ENCODE measurements around the gene SPOCK2.
"Not testable (repeated sequence)": the region's sequence is repeated elsewhere in the genome, so short reads cannot be mapped to it uniquely, and the experiment has no call there.

The SPOCK2 gene, protein sequence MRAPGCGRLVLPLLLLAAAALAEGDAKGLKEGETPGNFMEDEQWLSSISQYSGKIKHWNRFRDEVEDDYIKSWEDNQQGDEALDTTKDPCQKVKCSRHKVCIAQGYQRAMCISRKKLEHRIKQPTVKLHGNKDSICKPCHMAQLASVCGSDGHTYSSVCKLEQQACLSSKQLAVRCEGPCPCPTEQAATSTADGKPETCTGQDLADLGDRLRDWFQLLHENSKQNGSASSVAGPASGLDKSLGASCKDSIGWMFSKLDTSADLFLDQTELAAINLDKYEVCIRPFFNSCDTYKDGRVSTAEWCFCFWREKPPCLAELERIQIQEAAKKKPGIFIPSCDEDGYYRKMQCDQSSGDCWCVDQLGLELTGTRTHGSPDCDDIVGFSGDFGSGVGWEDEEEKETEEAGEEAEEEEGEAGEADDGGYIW

DNA sequence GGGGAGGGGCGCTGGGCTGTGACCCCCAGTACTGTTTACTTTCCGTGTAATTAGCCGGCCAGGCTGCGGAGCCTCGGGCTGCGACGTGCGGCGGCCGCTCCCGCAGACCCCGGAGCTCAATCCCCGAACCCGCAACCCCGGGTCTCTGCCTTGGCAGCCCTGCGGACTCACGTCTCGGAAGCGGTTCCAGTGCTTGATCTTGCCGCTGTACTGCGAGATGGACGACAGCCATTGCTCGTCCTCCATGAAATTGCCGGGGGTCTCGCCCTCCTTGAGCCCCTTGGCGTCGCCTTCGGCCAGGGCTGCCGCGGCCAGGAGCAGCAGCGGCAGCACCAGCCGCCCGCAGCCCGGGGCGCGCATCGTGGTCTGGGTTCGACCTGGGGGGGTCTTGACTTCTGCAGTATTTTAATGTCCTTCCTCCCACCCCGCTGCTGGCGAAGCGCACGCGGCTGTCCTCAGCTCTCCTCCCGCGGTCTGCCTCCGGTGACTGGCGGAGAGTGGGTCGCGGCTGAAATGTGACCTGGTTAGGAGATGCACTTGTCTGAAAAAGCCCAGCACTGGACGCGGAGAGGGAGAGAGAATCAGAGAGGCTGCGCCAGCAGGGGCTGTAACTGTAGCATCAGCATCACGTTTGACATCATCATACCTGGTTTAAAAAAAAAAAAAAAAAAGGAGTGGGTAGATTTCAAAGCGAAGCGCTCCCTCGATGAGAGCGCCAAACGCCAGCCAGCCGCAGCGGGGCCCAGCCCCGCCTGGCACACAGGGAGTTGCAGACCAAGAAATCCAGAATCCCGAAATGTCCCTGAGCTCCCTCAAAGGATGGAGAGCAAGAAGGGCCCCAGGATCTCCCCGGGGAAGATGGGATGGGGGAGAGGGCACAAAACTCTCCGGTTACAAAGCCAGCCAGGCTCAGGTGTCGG is at the start of gene SPOCK2:
TSS of gene SPOCK2 (minus strand) at position 583 of the 920 bp plus-strand sequence. CDS start at position 360, 223 bp downstream.
- DNase-seq (ENCODE audit: low read depth in 1 of 2, low spot score in 1 of 2) = peak; percentile 45 to 46

DNA sequence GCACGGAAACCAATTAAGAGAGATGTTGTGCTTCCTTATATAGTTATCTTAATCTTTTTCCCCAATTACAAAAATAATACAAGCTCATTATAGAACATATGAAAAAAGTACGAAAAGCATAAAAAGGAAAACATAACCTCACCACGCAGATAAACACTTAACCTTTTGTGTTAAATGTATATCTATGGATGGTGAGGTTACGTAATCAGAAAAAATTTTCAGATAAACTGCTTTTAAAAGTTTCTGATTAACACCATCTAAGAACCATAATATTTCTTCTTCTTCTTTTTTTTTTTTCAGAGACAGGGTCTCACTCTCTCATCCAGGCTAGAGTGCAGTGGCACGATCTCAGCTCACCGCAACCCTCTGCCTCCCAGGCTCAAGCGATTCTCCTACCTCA is 49.2 kb upstream of the SPOCK2 start:
- no peak for DNase-seq (ENCODE audit: low read depth in 1 of 2, low spot score in 1 of 2)

DNA sequence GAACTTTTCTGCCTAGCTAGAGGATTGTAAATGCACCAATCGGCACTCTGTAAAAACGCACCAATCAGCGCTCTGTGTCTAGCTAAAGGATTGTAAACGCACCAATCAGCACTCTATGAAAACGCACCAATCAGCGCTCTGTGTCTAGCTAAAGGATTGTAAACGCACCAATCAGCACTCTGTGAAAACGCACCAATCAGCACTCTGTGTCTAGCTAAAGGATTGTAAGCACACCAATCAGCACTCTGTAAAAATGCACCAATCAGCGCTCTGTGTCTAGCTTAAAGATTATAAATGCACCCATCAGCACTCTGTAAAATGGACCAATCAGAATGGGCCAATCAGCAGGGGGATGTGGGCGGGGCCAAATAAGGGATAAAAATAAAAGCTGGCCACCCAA is 47.9 kb upstream of the SPOCK2 start:
- DNase-seq (ENCODE audit: low read depth in 1 of 2, low spot score in 1 of 2) = not testable (repeated sequence)

DNA sequence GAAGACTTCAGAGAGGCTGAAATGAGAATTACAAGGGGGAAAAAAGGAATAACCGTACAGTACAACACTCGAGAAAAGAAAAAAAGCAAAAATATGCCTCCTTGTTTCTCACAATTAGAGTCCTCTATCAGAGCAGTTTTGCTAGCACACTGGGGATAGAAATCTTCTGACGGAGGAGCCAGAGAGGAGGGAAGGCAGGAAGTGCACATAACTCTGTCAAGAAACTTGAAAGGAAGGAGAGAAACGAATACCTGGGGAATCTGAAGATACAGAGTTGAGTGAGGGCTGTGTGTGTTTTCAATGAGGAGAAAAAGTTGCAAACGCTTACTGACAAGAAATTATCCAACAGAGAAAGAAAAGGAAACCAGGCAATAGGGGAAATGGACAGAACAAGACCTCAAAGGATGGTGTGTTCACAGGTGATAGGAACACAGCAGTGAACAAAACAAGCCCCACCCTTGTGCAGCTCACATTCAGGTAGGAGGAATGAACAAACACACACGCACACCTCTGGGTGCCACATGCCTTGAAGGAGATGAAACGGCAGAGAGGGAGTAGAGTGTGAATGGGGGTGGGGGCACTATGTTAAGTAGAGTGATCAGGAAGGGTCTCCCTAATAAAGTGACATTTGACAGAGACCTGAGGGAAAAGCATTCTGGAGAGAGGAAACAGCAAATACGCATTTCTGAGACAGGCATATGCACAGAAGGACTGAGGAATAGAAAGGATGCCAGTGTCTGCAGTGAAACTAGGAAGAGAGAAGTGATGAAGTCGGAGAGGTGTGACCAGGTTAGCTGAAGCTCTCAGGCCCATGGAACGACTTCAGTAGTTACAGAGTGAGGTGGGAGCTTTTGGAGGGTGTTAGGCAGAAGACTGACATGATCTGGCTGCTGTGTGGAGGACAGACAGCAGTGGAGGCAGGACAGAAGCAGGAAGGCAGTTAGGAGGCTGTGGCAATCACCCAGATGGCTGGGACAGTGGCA is 46.7 kb upstream of the SPOCK2 start:
- no peak for DNase-seq (ENCODE audit: low read depth in 1 of 2, low spot score in 1 of 2)

DNA sequence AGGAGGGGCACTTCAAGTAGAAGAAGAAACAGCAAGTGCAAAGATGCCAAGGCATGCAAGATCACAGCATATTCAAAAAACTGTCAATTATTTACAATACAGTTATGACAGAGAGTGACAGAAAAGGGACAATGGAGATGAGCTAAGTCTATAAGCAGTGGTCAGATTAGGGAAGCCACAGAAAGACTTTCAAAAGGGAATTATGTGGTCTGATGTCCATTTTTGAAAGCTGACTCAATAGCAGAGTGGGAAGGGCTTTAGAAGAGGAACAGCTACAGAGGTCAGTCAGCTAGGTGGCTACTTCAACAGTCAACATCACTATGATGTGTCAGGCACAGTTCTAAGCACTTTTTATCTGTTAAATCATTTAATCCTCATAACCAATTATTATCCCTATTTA is 45.2 kb upstream of the SPOCK2 start:
- DNase-seq (ENCODE audit: low read depth in 1 of 2, low spot score in 1 of 2) = no peak

DNA sequence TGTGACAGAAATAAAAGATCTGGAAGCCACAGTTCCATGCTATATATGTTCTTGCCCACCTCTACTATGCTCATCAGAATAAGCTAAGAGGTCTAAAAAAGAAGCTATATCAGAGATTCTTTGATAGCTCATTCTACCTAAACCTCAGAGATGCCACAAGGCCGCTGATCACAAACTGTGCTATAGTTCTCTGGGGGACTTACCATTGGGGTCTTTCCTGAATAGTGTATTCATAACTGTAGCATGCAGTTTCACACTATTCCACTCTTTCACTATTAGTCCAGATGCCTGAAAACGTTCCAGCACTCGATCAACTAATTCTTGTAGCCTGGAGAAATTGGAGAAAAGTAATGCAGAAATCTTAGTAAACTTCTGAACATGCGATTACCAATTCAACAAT is 44.5 kb upstream of the SPOCK2 start:
- no peak for DNase-seq (ENCODE audit: low read depth in 1 of 2, low spot score in 1 of 2)

DNA sequence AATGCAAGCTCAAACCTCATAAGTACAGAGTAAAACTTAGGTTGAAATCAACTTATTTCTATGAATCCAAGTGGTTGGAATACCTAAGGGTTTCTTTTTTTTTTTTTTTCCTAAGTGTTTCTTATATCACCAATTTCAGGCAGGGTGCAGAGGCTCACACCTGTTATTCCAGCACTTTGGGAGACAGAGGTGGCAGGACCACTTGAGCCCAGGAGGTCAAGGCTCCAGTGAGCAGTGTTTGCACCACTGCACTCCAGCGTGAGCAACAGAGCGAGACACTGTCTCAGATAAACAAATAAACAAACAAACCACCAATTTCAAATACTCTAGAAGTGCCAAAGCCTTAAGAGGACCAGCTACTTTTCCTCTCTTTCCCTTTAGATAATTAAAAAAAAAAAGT is 39.2 kb upstream of the SPOCK2 start:
- no peak for DNase-seq (ENCODE audit: low read depth in 1 of 2, low spot score in 1 of 2)

DNA sequence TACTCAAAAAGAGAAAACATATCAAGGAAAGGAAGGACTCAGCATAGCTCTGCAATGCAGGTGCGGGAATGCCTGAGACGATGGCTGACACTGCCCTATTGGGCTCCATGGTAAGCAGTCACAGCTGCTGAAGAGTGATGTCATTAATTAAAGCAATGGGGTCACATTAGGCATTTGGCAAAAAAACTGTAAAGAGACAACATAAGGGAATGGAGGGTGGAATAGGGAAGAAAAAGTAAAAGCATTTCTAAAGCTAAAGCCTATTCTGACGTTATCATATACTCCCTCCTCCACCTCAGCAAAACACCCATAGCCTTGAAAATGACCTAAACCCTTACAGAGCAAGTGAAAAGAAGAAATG is 38.5 kb upstream of the SPOCK2 start:
- no peak for DNase-seq (ENCODE audit: low read depth in 1 of 2, low spot score in 1 of 2)

DNA sequence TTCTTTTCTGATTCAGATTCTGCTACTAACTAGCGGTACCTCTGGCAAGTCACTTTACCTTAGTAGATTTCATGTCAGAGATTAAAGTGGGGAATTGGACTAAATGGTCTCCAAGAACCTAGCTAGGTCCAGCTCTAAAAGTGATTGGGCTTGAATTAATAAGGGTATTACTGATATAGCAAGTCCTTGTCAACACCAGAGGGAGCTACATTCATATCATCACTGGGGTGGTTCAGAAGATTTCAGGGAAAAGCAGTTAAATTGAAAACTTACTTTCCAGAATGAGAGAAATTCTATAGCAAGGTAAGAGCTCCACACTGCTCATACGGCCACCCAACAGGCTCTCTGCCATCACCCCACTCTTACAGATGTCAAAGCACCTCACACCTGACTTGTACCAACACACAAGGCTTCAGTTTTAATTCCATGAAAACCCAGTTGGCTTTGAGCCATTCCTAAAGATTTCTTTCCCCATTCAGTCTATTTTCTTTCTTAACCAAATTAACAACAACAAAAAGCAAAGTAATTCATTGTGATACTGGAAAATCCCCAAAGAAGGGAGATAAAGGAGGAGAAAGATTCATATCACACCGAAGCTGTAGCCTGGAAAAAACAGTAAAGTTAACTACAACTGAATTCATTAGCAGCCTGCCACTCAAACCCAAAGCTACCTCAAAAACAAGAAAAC is 38.0 kb upstream of the SPOCK2 start:
- no peak for DNase-seq (ENCODE audit: low read depth in 1 of 2, low spot score in 1 of 2)

DNA sequence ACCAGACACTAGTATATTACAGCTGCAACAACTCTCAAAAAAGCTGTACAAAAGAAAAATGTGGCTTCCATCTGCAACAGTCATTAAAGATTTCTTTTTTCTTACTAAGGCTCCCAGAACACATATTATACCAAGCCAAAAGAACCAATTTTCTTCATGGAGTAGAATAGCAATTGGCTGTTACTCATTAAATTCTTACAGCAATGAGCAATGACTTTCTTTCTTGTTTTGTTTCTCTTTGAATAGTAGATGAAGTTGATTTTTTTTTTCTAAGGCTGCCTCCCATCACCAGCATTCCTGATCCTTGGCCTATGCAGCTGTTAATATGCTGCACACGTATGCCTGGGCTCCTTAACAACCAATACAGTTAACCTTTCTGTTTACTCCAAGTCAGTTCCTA is 36.6 kb upstream of the SPOCK2 start:
- no peak for DNase-seq (ENCODE audit: low read depth in 1 of 2, low spot score in 1 of 2)

DNA sequence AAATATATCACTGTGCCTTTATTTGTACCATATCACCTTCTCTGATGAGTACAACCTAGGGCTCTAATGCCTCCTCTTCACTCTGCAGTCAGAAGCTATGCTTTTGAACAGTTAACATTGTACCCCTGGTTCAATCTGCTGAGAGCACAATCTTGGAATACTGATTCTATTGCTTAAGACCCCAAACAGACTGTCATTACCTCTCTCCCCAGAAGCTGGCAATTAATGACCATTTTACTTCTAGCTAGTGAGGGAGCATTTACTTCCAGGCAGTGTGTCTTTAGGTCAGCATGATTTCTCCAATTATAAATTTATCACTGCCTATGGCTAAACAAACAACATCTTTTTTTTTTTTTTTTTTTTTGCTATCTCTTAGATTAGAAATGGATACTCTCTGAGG is 36.0 kb upstream of the SPOCK2 start:
- no peak for DNase-seq (ENCODE audit: low read depth in 1 of 2, low spot score in 1 of 2)

DNA sequence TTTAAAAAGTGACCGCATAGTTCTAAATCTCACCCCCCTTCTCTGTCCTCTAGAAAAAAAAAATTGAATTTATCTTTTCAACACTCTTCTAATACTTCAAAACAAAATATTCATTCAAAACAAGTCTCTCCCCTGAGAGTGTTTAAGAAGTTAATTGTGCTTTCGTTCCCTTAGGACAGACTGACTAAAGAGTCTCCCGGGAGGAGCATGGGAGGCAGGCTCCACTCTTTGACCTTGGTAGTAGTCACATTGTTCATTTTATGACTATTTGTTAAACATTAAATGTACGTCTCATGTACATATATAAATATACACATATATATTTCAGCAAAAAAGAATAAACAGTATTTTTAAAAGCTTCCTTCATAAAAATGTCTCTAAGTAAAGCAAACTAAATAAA is 35.3 kb upstream of the SPOCK2 start:
- DNase-seq (ENCODE audit: low read depth in 1 of 2, low spot score in 1 of 2) = no peak

DNA sequence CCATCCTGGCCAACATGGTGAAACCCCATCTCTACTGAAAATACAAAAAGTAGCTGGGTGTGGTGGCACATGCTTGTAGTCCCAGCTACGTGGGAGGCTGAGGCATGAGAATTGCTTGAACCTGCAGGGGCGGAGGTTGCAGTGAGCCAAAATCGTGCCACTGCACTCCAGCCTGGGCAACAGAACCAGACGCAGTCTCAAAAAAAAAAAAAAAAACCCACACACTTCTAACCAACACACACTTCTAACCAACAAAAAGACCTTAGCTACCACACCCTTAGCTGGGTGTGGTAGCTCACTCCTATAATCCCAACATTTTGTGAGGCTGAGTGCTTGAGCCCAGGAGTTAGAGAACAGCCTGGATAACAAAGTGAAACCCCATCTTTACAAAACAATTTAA is 33.9 kb upstream of the SPOCK2 start:
- DNase-seq (ENCODE audit: low read depth in 1 of 2, low spot score in 1 of 2) = no peak

DNA sequence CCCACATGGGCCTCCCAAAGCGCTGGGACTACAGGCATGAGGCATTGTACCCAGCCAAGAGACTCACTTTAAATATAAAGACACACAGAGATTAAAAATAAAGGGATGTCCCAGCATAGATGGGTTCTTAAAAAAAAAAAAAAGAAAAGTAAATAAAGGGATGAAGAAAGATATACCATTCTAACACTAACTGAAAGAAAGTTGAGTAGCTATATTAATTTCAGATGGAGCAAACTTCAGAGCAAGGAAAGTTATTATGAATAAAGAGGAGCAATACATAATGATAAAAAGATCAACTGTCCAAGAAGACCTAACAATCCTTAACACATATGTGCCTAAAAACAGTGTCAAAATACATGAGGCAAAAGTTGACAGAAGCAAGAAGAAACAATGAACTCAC is 33.0 kb upstream of the SPOCK2 start:
- DNase-seq (ENCODE audit: low read depth in 1 of 2, low spot score in 1 of 2) = no peak

DNA sequence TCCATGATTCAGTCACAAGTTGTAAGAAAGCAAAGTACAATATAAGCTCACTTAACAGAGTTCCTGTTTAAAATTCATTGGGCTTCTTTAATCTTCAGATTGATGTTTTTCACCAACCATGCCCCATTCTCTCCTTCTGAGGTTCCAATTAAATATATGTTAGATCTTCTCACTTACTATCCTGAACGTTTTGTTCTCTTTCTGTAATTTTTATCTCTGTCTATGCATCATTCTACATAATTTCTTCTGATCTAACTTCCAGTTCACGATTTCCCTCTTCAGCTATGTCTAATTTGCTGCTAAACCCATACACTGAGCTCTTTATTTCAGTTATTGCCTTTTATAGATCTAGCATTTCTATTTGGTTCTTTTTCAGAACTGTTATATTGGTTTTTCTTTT is 28.0 kb upstream of the SPOCK2 start:
- DNase-seq (ENCODE audit: low read depth in 1 of 2, low spot score in 1 of 2) = no peak

DNA sequence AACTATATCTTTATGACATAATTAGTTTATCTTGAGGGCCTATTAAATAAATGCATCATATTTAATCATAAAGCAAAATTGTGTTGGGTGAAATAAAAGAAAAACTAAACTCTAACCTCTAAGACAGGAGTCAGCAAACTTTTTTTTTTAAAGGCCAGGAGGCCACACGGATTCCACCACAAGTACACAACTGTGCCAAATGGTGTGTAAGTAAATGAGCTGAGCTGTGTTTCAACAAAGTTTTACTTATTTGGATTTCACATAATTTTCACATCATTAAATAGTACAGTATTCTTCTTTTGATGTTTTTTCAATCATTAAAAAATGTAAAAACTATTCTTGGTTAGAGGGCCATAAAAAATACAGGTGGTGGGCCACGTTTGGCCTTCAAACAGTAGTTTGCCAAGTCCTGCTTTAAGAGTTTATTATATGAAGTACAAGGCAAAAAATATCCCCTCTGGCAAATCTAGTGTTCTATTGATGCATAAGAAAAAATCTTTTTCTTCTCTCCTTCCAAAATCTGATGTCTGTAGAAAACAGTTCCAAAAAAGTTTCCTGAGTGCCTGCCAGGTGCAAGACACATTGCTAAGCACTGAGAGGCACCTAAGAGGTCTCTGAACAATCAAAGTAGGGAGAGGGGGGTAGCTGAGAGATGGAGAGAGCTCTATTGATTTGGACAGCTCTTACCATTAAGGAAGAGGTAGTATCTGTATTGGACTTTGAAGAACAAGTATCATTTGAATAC is 26.5 kb upstream of the SPOCK2 start:
- DNase-seq (ENCODE audit: low read depth in 1 of 2, low spot score in 1 of 2) = no peak

DNA sequence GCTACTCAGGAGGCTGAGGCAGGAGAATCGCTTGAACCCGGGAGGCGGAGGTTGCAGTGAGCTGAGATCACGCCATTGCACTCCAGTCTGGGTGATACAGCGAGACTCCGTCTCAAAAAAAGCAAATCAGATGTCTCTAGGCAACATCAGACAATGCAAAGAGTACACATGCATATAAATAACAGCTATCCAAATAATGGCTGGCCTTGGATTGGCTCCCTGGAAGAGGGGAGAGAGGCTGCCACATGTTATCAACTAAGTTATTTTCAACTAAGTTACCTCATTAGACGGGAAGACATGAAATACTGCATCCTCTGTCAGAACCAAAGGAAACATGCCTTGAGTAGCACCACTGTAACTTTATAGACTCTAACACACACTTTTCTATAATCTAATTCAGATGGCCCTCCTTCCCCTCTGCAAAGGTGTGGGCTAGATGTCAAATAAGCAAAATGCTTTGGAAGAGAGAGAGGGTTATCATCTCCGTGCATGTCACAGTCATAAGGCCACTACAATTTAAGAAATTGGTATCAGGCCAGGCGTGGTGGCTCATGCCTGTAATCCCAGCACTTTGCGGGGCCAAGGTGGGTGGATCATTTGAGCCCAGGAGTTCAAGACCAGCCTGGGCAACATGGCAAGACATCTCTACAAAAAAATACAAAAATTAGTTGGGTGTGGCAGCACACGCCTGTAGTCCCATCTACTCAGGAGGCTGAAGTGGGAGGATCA is 22.5 kb upstream of the SPOCK2 start:
- no peak for DNase-seq (ENCODE audit: low read depth in 1 of 2, low spot score in 1 of 2)

DNA sequence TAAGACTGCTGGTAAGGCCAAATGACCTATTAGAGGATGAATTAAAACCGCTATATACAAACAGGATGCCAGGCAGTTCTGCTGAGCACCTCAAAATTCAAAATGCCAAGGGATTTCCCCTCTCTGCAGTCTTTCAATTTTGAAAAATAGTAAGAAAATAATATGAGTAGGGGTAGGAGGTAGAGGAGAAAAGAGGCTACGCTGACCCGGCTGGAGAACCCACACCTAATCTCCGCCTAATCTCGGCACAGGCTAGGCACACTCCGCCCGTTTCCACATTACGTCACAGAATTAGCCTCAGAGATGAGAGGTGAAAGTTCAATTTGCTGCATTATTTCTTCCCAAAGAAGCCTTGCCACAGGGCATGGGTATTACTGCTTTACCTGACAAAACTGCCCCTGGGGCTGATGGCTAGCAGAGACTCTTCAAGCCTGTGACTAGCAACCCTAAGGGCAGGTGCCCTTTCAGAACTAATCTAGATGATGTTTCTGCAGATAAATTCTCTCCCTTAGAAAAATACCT is 21.3 kb upstream of the SPOCK2 start:
- no peak for DNase-seq (ENCODE audit: low read depth in 1 of 2, low spot score in 1 of 2)

Measured in stimulated activated CD4-positive, alpha-beta T cell treated with anti-CD3 and anti-CD28 coated beads, Interleukin-15, amount 100 ng/mL, for 1 hour (primary cell).